Endodermal cell (in vitro differentiated cells): ENCODE results near the gene HLF. TPM values are rescaled to one million over a fixed set of nuclear protein-coding genes. Genes with fewer than 3 reads are reported as not detected.

Experiments
- DNase-seq: peaks from one replicate; pipeline ENCODE4 v3.0.0-alpha.2; 2017
- H3K27ac ChIP-seq: 2 replicates; pipeline ENCODE4 v1.5.1; 2013; ENCODE audit warnings: mild to moderate bottlenecking, low read depth, low read length, moderate library complexity
- H3K27me3 ChIP-seq: 2 replicates; pipeline ENCODE4 v1.6.1; 2013; ENCODE audit warnings: mild to moderate bottlenecking, low read length, moderate library complexity; ENCODE audit not compliant: insufficient read depth, control insufficient read depth, poor library complexity, severe bottlenecking
- H3K36me3 ChIP-seq: 2 replicates; pipeline ENCODE4 v1.7.0; 2013; ENCODE audit warnings: mild to moderate bottlenecking, low read length, moderate library complexity; ENCODE audit not compliant: control insufficient read depth, insufficient read depth
- H3K4me1 ChIP-seq: one replicate; pipeline ENCODE4 v1.7.0; 2013; ENCODE audit warnings: low read length; ENCODE audit not compliant: control insufficient read depth, insufficient read depth
- H3K4me3 ChIP-seq: 2 replicates; pipeline ENCODE4 v1.5.1; 2013; ENCODE audit warnings: mild to moderate bottlenecking, low read length, moderate library complexity
- H3K9ac ChIP-seq: 2 replicates; pipeline ENCODE4 v1.6.1; 2013; ENCODE audit warnings: mild to moderate bottlenecking, low read length, moderate library complexity; ENCODE audit not compliant: poor library complexity, severe bottlenecking; ENCODE audit errors: extremely low read depth
- H3K9me3 ChIP-seq: 2 replicates; pipeline ENCODE4 v1.6.1; 2013; ENCODE audit warnings: mild to moderate bottlenecking, low read length, moderate library complexity; ENCODE audit not compliant: control insufficient read depth
- H3K27ac Mint-ChIP-seq: 2 replicates; pipeline ENCODE4 v1.8.0; 2020; ENCODE audit warnings: mixed read lengths
- H3K27me3 Mint-ChIP-seq: 2 replicates; pipeline ENCODE4 v1.8.0; 2021; ENCODE audit warnings: mild to moderate bottlenecking, mixed read lengths; ENCODE audit not compliant: insufficient read depth
- H3K36me3 Mint-ChIP-seq: 2 replicates; pipeline ENCODE4 v1.8.0; 2020; ENCODE audit warnings: low read depth, mixed read lengths
- H3K4me1 Mint-ChIP-seq: 2 replicates; pipeline ENCODE4 v1.8.0; 2020; ENCODE audit warnings: mixed read lengths
- H3K4me3 Mint-ChIP-seq: 2 replicates; pipeline ENCODE4 v1.8.0; 2020; ENCODE audit warnings: mild to moderate bottlenecking, moderate library complexity, mixed read lengths
- H3K9me3 Mint-ChIP-seq: 2 replicates; pipeline ENCODE4 v1.8.0; 2020; ENCODE audit warnings: mild to moderate bottlenecking, mixed read lengths
- WGBS, 2 experiments: methylation state at CpG; one replicate each; pipeline versions ENCODE4 v1.1.5 to v1.1.7; 2013; ENCODE audit warnings: missing lambda C conversion rate in 2 of 2, mixed read lengths in 1 of 2; ENCODE audit not compliant: insufficient coverage in 1 of 2, insufficient read length in 1 of 2; 5-methylcytosine and 5-hydroxymethylcytosine counted together
- total RNA-seq, 2 donors: library from RNA; stranded (reverse); fragmentation: NEBNext Ultra II Directional in 1 of 2; extraction: Animal tissue kit (Norgen Biotek cat#: 25700) in 1 of 2; gene quantifications; 2 replicates in 1 of 2; 3 replicates in 1 of 2; pipeline ENCODE4 v1.2.1, GENCODE V29; 2021
- TF ChIP-seq, protein P1 (sequence below): fragments of 200-600 bp; sonication (generic); conservative IDR thresholded peaks from 2 replicates; pipeline ENCODE4 v1.5.0; 2021; ENCODE audit warnings: antibody characterized with exemption, mild to moderate bottlenecking

The HLF gene
- total RNA-seq, 2 donors from 2014 or later = not detected

DNA sequence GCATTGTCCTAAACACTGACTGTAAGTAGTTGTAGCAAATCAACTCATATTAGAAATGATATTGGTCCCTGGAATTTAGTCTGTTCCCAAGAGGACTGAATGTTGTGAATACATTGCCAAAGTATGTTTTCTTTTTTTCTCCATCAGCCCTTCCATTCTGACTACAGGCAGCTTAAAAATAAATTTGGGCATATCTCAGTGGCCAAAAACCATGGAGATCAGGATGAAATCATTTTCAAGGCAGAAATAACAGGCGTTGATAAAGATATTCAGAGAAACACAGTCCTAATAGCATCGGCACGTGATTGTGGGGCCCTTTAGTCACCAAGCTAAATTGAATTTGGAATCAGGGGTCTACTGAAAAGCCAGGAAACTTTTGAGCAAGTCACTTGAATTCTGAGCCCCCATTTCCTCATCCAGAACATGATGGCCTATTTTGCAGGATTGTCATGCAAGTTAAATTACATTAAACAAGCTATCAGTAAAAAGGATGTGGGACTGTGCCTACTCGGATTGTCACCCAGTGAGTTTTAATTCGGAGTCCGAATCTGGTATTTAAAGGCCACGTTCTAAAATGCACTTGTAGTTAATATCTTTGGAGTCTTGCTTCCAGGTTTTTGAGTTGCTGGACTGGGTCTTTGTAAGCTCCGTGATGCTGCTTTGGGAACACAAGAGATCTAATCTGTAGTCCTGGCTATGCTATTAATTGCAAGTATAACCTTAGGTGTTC, 17.1 kb downstream of the HLF start:
- TF ChIP-seq, protein P1, sequence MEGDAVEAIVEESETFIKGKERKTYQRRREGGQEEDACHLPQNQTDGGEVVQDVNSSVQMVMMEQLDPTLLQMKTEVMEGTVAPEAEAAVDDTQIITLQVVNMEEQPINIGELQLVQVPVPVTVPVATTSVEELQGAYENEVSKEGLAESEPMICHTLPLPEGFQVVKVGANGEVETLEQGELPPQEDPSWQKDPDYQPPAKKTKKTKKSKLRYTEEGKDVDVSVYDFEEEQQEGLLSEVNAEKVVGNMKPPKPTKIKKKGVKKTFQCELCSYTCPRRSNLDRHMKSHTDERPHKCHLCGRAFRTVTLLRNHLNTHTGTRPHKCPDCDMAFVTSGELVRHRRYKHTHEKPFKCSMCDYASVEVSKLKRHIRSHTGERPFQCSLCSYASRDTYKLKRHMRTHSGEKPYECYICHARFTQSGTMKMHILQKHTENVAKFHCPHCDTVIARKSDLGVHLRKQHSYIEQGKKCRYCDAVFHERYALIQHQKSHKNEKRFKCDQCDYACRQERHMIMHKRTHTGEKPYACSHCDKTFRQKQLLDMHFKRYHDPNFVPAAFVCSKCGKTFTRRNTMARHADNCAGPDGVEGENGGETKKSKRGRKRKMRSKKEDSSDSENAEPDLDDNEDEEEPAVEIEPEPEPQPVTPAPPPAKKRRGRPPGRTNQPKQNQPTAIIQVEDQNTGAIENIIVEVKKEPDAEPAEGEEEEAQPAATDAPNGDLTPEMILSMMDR = no peak
- no peak overlapping the region for H3K4me3 Mint-ChIP-seq
- 89 to 96% methylated on average over 7 to 8 of the region's 8 CpGs for WGBS, 2 experiments

GRCh38 chr17:55282379-55282702, 17.6 kb downstream of the HLF start:
- Histone ChIP-seq H3K27ac (no peak overlapping the region), H3K9me3 (no peaks in the 10 kb centered on the region), H3K4me1 (no peaks in the 10 kb centered on the region), H3K36me3 (no peaks in the 10 kb centered on the region), H3K4me3 (no peak overlapping the region), H3K27me3 (no peaks in the 10 kb centered on the region), H3K9ac (no peak overlapping the region)
- Mint-ChIP-seq H3K27ac (no peak overlapping the region), H3K9me3 (no peaks in the 10 kb centered on the region), H3K36me3 (no peaks in the 10 kb centered on the region), H3K4me1 (no peaks in the 10 kb centered on the region), H3K4me3 (no peak overlapping the region), H3K27me3 (peaks cover 1% of the 10 kb centered on the region)
- 87 to 91% methylated on average over 3 of the region's 3 CpGs for WGBS, 2 experiments
- DNase-seq = no peak
- TF ChIP-seq, protein P1 = no peak

More for the DNA sequence above, 17.1 kb downstream of the HLF start:
- no peaks in the 10 kb centered on the region for H3K36me3 Mint-ChIP-seq
- Histone ChIP-seq H3K36me3 (no peaks in the 10 kb centered on the region), H3K4me1 (no peaks in the 10 kb centered on the region), H3K27ac (no peak overlapping the region), H3K4me3 (no peak overlapping the region), H3K27me3 (no peaks in the 10 kb centered on the region), H3K9ac (no peak overlapping the region), H3K9me3 (no peaks in the 10 kb centered on the region)
- no peak overlapping the region for H3K27ac Mint-ChIP-seq
- no peaks in the 10 kb centered on the region for H3K9me3 Mint-ChIP-seq
- no peak for DNase-seq
- H3K27me3 Mint-ChIP-seq = peaks cover 1% of the 10 kb centered on the region
- no peaks in the 10 kb centered on the region for H3K4me1 Mint-ChIP-seq

- H3K27me3 ChIP-seq = no peaks in the 10 kb centered on the region
- H3K27ac Mint-ChIP-seq = no peak overlapping the region
- no peak overlapping the region for H3K27ac ChIP-seq
- TF ChIP-seq, protein P1 = no peak
- no peaks in the 10 kb centered on the region for H3K9me3 ChIP-seq
- no peaks in the 10 kb centered on the region for H3K4me1 Mint-ChIP-seq
- no peak overlapping the region for H3K4me3 Mint-ChIP-seq
- peaks cover 1% of the 10 kb centered on the region for H3K27me3 Mint-ChIP-seq
- no peaks in the 10 kb centered on the region for H3K36me3 ChIP-seq
- no peak for DNase-seq
- H3K36me3 Mint-ChIP-seq = no peaks in the 10 kb centered on the region
- no peaks in the 10 kb centered on the region for H3K4me1 ChIP-seq
- 90 to 100% methylated on average over 3 to 4 of the region's 5 CpGs for WGBS, 2 experiments
- no peak overlapping the region for H3K4me3 ChIP-seq
- no peaks in the 10 kb centered on the region for H3K9me3 Mint-ChIP-seq
- no peak overlapping the region for H3K9ac ChIP-seq
Measured at GRCh38 chr17:55282741-55283140, 18.0 kb downstream of the HLF start.
